GM18870 (cell line): Measurements from ENCODE around the gene LRMDA.

Experiments
- ATAC-seq: cut with Tn5 transposase; IDR thresholded peaks from one replicate; pipeline ENCODE4 v1.9.1; 2021; ENCODE audit warnings: moderate library complexity; ENCODE audit not compliant: unreplicated experiment

Gene LRMDA

DNA sequence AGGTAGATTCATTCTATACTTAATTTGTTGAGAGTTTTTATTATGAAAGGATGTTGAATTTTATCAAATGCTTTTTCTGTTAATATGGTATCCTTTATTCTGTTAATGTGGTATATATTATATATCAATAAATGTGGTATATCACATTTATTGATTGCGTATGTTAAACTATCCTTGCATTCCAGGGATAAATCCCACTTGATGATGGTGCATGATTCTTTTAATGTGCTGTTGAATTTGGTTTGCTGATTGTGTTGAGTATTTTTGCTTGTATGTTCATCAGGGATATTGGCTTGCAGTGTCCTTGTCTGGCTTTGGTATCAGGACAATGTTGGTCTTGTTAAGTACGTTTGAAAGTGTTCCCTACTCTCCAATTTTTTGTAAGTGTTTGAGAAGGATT, 11.9 kb downstream of the LRMDA start:
- ATAC-seq = no peak

DNA sequence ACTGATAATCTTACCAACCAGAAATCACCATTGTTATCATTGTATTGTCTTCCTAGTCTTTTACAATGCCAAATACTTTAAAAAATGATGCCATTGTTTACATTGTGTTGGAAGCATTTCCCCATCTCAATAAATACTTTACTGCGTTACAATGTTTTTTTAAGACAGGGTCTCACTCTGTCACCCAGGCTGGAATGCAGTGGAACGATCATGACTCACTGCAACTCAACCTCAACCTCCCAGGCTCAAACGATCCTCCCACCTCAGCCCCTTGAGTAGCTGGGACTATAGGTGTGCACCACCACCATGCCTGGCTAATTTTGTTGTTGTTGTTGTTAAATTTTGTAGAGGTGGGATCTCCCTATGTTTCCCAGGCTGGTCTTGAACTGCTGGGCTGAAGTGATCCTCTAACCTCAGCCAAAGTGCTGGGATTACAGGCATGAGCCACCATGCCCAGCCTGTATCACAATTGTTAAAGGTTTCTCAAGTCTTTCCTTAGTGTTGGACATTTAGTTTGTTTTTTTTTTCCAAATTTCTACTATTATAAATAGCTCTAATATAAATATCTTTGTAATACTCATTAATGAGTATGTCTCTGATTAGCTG, 13.5 kb downstream of the LRMDA start:
- no peak for ATAC-seq

DNA sequence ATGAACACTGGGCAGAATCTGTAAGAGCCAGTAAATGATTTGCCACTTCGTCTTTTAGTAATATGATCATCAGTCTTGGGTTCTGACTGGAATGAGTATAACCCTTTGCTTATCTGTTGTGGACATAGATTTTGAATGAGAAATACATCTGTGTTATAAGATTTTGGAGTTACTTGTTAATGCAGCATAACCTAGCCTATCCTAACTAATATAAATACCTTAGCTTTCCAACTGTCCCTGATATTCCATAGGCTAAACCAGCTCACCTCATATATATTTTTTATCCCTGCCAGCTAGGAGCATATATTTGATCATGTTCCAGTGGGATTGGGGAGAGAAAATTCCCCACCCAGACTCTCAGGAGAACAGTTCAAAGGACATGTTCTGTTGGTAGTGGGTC, 15.1 kb downstream of the LRMDA start:
- no peak for ATAC-seq

DNA sequence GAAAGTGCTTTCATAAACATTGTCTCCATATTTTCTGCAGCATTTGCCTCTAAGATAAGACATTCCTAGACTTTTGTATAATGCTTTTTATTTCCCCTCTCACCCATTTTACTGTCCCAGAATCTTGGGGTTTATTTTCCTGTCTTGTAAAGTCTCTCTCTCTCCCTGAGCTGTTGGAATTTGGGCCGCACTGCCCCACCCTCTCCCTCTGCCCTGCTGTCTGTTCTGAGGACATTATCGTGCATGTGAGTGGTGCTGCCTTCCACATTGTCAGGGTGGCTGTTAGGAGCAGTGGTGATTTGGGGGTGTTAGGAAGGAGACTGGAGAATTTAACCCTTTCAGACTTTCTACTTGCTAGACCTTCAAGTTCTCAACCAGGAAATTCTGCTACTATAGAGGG, 16.7 kb downstream of the LRMDA start:
- ATAC-seq = no peak

DNA sequence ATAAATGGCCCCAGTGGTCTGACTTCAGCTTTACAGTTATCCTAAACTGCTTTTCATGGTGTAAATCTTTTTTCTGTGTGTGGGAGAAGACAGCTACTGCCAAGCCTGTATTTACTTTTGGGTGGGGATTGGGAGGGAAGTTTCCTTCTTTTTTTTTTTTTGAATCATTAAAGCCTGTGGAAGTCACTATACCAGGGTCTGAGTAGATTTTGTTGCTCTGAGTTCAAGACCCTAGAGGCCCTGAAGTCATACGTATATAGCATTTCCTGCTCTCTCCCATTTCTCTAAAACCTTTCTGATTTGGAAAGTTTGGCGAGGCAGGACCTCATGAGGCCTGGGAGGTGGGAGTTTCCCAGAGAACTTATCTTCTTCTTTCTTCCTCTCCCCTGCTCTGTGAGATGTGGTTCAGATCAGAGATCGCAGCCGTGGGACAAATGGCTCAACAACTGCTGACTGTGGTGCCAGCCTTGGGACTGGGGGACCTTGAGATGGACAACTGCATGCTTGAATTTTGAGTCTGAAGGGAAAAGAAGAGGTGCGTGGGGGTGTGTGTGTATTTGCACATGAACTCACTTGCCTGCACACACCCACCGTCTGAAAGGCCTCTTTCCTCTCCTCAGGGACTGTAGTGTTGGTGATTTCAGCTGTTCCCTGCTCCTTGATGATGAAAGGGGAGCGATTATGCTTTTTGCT, 18.1 kb downstream of the LRMDA start:
- no peak for ATAC-seq

DNA sequence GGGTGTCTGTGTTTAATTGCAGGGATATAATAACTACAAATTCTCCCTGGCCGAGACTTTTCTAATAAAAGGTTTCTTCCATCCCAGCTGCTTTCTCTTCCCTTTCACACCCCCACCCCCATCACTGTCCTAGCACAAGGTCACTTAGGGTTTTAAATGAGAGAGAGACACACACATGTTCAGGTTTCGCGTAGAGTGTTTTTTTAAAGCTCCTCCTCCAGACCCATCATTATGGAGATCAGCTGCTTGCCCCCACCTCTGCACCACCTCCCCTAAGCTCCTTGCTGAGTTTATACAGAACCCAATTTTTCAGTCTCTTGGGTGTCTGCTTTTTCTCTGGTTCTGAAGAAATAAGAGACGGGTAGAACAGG, 18.6 kb downstream of the LRMDA start:
- ATAC-seq = no peak

DNA sequence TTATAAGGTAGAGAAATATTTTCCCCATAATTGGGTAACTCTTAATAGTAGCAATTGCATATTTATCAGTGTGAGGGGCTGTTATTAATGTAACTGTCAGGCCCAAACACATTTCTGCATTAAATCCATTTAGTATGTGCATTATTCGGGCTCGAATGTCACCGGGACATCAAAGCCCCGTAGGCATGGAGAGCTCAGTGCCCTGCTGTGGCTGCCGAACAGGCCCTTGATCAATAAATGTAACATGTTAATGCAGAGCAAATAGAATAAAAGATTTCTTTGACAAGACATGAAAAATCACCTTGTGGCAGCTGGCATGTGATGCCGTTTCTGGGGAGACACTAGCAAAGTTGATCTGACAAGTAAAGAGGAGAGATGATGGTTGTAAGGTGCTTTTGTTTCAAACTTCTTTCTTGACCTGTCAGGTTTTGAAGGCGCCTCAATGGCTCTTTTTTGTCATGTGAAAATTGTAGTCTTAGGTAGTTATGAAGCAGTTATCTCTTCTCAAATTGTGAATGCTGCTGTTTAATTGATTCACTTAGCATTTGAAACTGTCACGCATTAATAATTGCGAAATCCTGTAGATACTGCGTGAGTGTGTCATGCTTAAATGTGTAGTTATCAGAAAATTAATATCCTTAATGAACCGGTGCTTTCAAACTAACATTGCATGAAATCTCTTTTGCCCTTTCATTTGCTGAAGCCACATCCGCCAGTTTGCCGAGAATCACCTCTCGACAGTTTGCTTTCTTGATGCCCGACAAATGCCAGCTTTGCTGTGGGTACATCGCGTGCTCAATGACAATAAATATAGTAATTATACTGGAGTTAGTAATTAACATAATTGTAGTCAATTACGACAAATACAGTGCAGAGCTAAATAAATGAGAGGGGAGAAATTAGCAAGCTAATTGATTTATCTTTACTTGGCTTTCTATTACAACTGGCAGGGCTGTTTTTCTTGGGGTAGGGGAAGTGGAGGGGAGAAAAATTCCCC, 19.5 kb downstream of the LRMDA start:
- no peak for ATAC-seq

DNA sequence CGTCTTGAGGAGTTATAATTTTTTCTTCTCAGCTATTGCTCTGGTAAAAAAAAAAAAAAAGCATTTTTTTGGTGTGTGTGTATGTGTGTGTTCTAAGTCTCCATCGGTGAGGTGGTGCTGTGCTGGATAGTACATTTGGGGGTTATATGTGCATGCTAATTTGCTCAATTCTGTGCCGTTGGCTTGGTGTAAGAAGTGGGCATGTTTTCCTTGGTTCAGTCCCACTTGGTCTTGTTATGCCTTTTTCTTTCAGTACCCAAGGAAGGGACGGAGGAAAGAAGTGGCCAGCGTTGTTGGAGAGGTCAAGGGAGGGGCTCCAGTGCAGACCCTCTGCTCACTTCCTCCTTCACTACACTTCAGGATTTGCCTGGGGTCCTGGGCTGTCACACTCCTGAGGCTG, 20.4 kb downstream of the LRMDA start:
- ATAC-seq = no peak

DNA sequence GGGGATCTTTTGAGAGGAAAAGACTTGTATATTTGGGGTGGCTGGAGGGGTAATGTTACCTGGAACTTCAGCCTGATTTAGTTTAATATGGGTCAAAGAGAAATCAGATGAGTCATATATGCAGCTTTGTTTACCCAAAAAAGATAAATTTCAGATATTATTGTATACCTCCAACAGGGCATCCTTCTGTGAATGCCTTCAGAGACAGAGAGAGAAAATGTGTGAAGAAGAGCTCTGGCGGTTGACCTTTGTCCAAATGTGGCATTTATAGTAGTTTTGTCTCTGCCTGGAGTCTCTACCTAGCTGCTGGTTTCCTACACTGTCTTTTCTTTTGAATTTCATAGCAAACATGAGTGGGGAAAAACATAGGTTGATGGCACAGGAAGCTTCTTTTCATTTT, 21.6 kb downstream of the LRMDA start:
- ATAC-seq = no peak

DNA sequence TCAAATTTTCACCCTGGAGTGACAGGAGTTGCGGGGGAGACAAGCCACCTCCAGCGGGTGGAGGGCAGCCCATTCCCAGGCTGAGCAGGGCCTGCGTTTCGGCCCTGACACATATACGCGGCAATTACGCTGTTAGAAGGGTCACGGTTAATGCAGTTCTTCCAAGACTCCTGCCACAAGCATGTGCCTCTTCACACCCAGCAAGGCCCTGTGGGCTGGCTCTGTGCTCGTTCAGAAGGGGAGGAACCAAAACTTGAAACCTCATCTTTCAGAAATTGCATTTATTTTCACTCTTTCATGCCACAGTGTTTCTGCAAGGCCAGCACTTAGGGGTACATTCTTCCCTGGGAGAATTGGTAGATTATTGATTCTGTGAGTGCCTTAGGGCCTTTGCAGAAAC, 24.7 kb downstream of the LRMDA start:
- ATAC-seq = no peak

DNA sequence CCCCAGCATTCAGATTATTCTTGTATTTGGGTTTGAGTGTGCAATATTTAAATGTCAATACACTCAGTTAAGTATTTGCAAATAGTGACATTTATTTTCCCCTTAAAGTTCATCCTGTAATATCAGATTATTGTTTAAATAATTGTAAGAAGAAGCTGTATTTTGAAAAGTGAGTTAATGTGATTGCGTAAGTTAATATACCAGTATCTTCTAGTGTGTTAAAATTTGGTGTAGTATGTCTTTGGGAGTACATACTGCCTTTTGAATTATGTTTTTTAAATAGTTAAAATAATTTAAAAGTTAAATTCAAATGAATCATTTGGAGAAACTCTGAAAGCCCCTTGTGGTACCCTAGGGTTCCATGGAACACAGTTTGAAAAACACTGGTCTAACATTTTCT, 28.6 kb downstream of the LRMDA start:
- no peak for ATAC-seq

DNA sequence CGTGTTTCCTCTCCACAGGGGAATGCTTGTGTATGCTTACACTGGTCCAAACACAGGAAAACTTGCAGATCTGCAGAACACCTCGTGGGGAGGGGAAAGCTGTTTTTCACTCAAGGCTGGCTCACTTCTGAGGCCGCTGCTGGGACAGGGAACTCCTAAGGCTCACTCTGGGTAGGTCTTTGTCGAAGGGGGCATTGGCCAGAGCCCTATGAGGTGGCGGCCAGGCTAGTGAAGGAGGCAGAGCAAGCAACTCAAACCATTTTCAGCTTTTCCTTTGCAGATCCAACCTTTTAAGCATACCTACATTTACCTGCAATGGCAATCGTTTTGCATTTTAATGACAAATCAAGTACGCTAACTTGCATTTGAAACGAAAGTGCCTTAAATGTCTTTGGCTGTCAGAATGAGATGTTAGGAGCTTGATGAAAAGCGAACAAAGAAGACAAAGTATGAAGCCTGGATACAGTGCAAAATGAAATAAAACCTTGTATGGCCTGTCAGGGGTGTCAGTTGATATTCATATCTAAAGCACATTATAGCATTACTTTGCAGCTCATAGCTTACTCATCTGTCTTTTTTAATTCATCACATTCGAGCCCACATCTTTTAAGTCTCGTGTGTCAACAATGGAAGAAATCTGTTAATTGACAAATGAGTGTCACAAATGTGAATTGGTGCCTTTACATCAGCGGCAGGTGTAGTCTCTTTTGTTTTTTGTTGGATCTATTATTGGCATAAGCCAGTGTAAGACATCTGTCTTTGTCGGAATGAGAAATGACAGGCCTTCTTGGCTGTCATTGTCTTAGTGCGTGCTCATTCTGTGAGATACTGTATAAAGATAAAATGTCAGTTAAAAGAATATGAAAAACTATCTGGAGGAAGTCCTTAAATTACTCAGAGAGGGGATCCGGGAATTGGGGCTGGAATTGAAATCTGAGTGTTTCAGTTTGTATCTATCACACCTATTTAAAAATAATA, 30.5 kb downstream of the LRMDA start:
- no peak for ATAC-seq

DNA sequence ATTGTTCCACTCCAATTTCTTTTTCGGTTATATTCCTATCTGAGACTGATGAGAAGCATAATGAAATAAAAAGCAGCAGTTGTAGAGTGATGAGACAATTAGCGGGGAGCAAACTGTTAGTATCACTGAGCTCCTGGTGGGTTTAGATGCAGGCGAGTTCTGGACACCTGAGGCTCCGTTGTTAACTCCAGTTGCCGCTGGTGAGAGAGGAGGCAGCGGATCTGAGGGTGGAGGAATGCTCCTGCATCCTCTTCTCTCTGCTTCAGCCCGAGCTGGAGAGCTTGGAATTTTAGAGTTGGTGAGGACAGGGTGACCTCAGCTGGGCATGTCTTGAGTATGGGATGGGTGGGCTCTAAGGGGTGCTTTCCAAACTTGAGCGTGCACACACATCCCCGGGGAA, 31.4 kb downstream of the LRMDA start:
- no peak for ATAC-seq

DNA sequence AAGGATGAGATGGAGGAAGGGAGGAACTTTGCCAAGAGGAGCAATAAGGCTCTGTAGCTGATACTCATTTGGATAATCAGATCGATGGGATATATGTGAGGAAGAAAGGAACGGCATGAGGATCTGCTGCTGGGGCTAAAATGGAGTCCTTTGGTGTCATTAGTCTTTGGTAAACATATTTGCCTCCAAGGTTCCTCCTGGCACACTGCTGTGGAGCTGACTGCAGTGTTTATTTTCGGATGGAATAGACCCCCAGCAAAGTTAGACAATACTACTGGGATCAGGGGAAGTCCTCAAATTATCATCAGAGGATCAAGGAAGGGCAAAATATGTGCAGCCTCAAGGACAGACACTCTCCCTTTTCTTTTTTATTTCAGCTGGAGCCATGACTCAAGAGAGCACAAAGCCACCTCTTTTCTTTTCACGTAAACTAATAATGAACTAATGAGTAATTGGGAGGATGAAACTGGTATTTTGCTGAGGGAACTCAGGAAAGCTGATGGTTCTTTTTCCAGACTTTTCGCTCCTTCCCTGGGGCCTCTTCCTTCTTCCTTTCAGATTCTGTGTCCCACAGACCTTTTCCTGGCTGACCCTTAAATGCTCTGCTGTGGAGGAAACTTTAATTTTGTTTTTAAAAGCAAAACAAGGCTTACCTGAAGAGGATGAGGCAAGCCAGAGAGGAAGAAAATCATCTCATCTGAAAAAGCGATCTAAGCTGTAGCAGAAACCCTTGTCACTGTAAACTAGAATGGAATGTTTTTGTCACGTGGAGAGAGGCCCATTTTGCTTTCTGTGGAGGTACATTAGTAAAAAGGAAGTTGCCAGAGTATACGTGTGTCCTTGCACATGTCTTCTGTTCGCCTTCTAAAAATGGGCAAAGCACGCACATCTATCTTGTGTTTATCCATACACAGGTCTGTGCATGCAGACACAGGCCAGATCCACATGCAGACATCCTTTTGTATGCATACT, 33.3 kb downstream of the LRMDA start:
- no peak for ATAC-seq

DNA sequence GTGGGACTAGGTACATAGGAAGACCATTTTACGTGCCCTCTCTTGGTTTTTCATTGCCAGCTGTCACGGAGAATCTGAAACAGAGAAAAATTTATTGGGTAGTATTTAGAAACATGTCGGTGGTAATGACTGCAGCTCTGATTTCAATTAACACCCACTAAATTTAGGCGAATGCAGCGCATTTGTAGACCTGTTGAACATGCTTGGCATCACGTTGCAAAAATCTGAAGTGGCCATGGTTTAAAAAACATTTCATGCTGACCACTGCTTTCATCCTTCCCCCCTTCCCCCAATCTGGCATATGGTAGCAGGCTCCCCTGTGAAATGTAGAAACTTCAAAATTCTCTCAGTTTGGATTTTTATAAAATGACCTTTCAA, 34.0 kb downstream of the LRMDA start:
- ATAC-seq = no peak

DNA sequence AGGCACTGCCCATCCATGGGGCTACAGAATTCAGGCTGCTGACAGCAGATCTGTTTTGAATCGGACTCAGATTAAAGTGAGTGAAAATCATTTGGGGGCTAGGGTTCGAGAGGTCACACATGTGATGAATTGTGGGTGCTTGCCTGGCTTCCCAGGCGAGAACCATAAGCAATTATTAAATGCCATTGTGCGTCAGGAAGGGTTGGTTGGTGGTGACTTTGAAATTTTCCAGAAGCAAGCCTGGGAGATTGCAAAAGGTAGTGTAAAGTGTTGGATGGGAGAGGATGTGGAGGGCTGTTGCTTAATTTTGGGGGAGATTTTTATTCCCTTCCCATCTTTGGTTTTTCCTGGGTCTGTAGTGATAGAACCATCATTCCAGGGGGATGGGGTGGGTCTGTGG, 34.6 kb downstream of the LRMDA start:
- no peak for ATAC-seq

DNA sequence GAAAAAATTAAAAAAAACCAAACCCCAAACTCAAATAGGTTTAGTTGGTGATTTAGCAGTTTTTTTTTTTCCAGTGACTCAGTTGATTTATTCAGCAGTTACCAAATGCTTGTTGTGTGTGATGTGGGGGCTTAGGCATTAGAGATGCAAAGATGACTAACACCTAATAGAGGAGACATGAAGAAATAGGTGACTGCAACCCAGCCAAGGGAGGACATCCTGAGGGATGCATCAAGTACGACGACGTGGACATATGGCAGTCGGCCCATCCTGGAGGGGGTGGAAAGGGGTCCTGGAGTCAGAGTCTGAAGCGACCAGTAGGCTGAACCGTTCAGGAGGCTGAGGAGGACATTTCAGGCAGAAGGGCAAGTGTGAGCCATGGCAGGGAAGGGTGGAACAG, 35.5 kb downstream of the LRMDA start:
- no peak for ATAC-seq

DNA sequence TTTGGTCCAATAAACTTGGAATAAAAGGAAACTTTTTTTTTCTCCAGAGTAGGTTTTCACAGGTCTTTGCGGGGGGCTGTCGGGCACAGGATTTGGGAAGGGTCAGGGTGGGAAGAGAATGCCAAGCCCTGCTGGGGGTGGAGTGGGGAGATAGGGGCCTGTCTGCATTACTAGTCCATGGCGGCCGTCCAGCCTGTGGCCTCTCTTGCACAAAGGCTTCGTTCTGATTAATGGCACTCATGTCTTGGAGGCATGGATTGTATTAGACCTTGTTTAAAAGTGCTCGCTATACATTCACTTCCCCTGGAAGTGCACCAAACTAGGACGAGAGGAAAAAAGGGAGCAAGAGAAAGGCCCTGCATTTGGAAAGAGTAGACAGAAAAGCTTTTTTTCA, 37.2 kb downstream of the LRMDA start:
- no peak for ATAC-seq

DNA sequence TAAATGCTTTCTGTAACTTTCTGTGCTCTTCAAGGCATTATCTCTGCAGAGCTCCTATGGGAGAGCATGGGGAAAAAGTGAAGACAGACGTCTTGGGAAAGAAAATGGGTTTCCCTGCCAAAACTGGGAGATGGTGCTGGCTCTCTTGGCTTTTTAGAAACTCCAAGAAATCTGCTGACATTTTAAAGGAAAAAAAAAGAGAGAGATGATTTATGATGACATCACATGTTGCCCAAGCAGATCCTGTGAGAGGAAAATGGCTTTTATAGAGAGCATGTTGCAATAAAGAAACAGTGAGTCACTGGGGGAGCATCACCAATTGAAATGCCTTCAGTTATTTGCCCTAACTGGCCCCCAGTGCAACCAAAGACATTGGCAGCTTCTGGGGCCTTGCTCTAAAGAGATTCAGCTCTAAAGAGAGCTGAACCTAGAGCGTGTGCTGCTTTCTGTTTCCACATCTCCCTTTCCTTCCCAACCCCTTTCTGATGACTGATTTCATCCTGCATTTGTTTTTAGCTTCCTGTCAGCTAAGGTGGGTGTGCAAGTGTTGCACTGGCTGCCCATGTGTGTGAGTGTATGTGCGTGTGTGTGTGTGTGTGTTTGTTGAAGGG, 37.7 kb downstream of the LRMDA start:
- ATAC-seq = no peak
